Esophagus mucosa (tissue), 1 donor: Measurements from ENCODE around the gene LRRN2. TPM values are rescaled to one million over a fixed set of nuclear protein-coding genes. Genes with fewer than 3 reads are reported as not detected.
"Not testable (repeated sequence)": the region's sequence is repeated elsewhere in the genome, so short reads cannot be mapped to it uniquely, and the experiment has no call there.

Experiments
- ATAC-seq: fragments of 200-7000 bp; cut with Tn5 transposase; one replicate; pipeline ENCODE4 v1.9.1; 2020
- total RNA-seq: library from RNA; stranded (reverse); gene quantifications from one replicate; pipeline ENCODE4 v1.2.4, GENCODE V29; 2023
- donor health status: DM: yes; HTN: yes; CAD: no.

The LRRN2 gene
- total RNA-seq, 1 donor from 2014 or later: 0.72 TPM

GRCh38 chr1:204659056-204659455, 26.5 kb downstream of the LRRN2 start:
- ATAC-seq: no peak

GRCh38 chr1:204658295-204658694, 27.2 kb downstream of the LRRN2 start:
- ATAC-seq: no peak

GRCh38 chr1:204653590-204654340, 31.8 kb downstream of the LRRN2 start:
- ATAC-seq: no peak

GRCh38 chr1:204652497-204652896, 33.0 kb downstream of the LRRN2 start:
- no peak for ATAC-seq

GRCh38 chr1:204651843-204652421, 33.6 kb downstream of the LRRN2 start:
- no peak for ATAC-seq

- no peak for ATAC-seq
These were observed 34.5 kb downstream of the LRRN2 start for GRCh38 chr1:204650911-204651570.

- ATAC-seq: no peak
These were observed 35.6 kb downstream of the LRRN2 start for GRCh38 chr1:204649721-204650521.

- no peak for ATAC-seq
These were observed 37.0 kb downstream of the LRRN2 start for GRCh38 chr1:204648576-204648975.

GRCh38 chr1:204647805-204648153, 37.8 kb downstream of the LRRN2 start:
- ATAC-seq: no peak

- ATAC-seq: peak; percentile 72
These were observed 38.3 kb downstream of the LRRN2 start for GRCh38 chr1:204647114-204647804.

GRCh38 chr1:204645666-204646065, 39.9 kb downstream of the LRRN2 start:
- no peak for ATAC-seq

GRCh38 chr1:204645251-204645650, 40.3 kb downstream of the LRRN2 start:
- ATAC-seq: peak; percentile 68

GRCh38 chr1:204643503-204643902, 42.0 kb downstream of the LRRN2 start:
- ATAC-seq: no peak

- no peak for ATAC-seq
These were observed 43.6 kb downstream of the LRRN2 start for GRCh38 chr1:204641936-204642335.

GRCh38 chr1:204641455-204641854, 44.1 kb downstream of the LRRN2 start:
- ATAC-seq: no peak

GRCh38 chr1:204640578-204640977, 45.0 kb downstream of the LRRN2 start:
- no peak for ATAC-seq

GRCh38 chr1:204634260-204634910, 51.2 kb downstream of the LRRN2 start:
- ATAC-seq: no peak

- no peak for ATAC-seq
These were observed 51.9 kb downstream of the LRRN2 start for GRCh38 chr1:204633665-204634064.

- ATAC-seq: no peak
These were observed 55.2 kb downstream of the LRRN2 start for GRCh38 chr1:204630132-204630905.

- ATAC-seq: not testable (repeated sequence)
These were observed 56.1 kb downstream of the LRRN2 start for GRCh38 chr1:204629459-204629858.

- no peak for ATAC-seq
These were observed 56.7 kb downstream of the LRRN2 start for GRCh38 chr1:204628868-204629267.
